Endothelial cell of umbilical vein (primary cell): ENCODE measurements around the gene CLSTN1. TPM values are rescaled to one million over a fixed set of nuclear protein-coding genes. Genes with fewer than 3 reads are reported as not detected.

Source experiments
- BruUV-seq: library from RNA; stranded (reverse); fragments of 400-500 nt; replicated peaks from 2 replicates; lab custom pipeline; 2021; lab: Mats Ljungman, UMichigan
- CTCF ChIA-PET: fragments of 300-600, 350-600 bp; sonication (Branson Sonifier 250); formaldehyde crosslinking; loops from one replicate; lab custom pipeline; 2021; ENCODE audit warnings: antibody characterized with exemption, inconsistent platforms; lab: Charles Lee
- POLR2A ChIA-PET: fragments of 300-600, 350-600 bp; sonication (Branson Sonifier 250); formaldehyde crosslinking; loops from one replicate; lab custom pipeline; 2021; ENCODE audit warnings: antibody characterized with exemption, inconsistent platforms; lab: Charles Lee
- DNase-seq: peaks from one replicate; pipeline ENCODE4 v3.0.0-alpha.2; 2011; ENCODE audit warnings: low read depth, low spot score
- FAIRE-seq: peaks from 2 replicates; lab custom pipeline; 2011; peaks lifted over from hg19 to GRCh38; lab: Jason Lieb, UNC
- H2AFZ ChIP-seq: 2 replicates; pipeline ENCODE4 v1.6.0; 2012; ENCODE audit warnings: low read depth, low read length, control low read depth, inconsistent platforms
- H3K27ac ChIP-seq: 2 replicates; pipeline ENCODE4 v1.5.1; 2011; ENCODE audit warnings: low read depth, mild to moderate bottlenecking, control low read depth, low read length, moderate library complexity; ENCODE audit not compliant: insufficient read depth
- H3K27me3 ChIP-seq, 2 experiments: 2 replicates each; pipeline versions ENCODE4 v1.6.0 to v1.6.1; 2011; ENCODE audit warnings: low read length in 2 of 2, mixed read lengths in 1 of 2; ENCODE audit not compliant: control insufficient read depth in 2 of 2, insufficient read depth in 2 of 2
- H3K36me3 ChIP-seq, 2 experiments: 2 replicates in 1 of 2; 3 replicates in 1 of 2; pipeline ENCODE4 v1.5.1; 2011; ENCODE audit warnings: low read length in 2 of 2, mild to moderate bottlenecking in 1 of 2, moderate library complexity in 1 of 2; ENCODE audit not compliant: control insufficient read depth in 2 of 2, insufficient read depth in 2 of 2; ENCODE audit errors: extremely low read depth in 1 of 2
- H3K4me1 ChIP-seq: 3 replicates; pipeline ENCODE4 v1.5.1; 2011; ENCODE audit warnings: mild to moderate bottlenecking, low read length; ENCODE audit not compliant: control insufficient read depth, insufficient read depth; ENCODE audit errors: extremely low read depth
- H3K4me2 ChIP-seq: 2 replicates; pipeline ENCODE4 v1.6.1; 2011; ENCODE audit warnings: low read length, control low read depth, mixed read lengths; ENCODE audit not compliant: insufficient read depth
- H3K4me3 ChIP-seq, 3 experiments: fragments of 200-600 bp in 1 of 3; sonication (generic), shearing (Covaris generic) in 1 of 3; replicated peaks in 1 of 3; 2 replicates each; pipeline ENCODE4 v1.5.1; 2011 to 2016; ENCODE audit warnings: control low read depth in 3 of 3, low read length in 3 of 3, mild to moderate bottlenecking in 2 of 3, inconsistent platforms in 1 of 3, low read depth in 1 of 3, moderate library complexity in 1 of 3; ENCODE audit not compliant: insufficient read depth in 1 of 3
- H3K79me2 ChIP-seq: 2 replicates; pipeline ENCODE4 v1.6.0; 2012; ENCODE audit warnings: low read length, inconsistent platforms; ENCODE audit not compliant: control insufficient read depth, insufficient read depth
- H3K9ac ChIP-seq: replicated peaks from 2 replicates; pipeline ENCODE3; 2011; ENCODE audit warnings: low read length, control low read depth; ENCODE audit not compliant: insufficient read depth; ENCODE audit errors: extremely low read depth
- H3K9me1 ChIP-seq: replicated peaks from 3 replicates; pipeline ENCODE4 v1.6.0; 2011; ENCODE audit warnings: mild to moderate bottlenecking, low read length; ENCODE audit not compliant: control insufficient read depth, insufficient read depth; ENCODE audit errors: extremely low read depth
- H3K9me3 ChIP-seq: replicated peaks from 2 replicates; pipeline ENCODE4 v1.5.1; 2012; ENCODE audit warnings: low read length, inconsistent platforms; ENCODE audit not compliant: control insufficient read depth, insufficient read depth
- H4K20me1 ChIP-seq: replicated peaks from 2 replicates; pipeline ENCODE3; 2011; ENCODE audit warnings: mild to moderate bottlenecking, low read length; ENCODE audit not compliant: control insufficient read depth, insufficient read depth; ENCODE audit errors: extremely low read depth
- CTCF ChIP-seq, 2 donors: IDR thresholded peaks; 1 replicate in 1 of 2; 2 replicates in 1 of 2; pipeline ENCODE4 v1.5.1; 2011; ENCODE audit warnings: low read length in 2 of 2, mild to moderate bottlenecking in 2 of 2, moderate library complexity in 2 of 2, control low read depth in 1 of 2, inconsistent platforms in 1 of 2, low read depth in 1 of 2; ENCODE audit not compliant: insufficient read depth in 1 of 2; ENCODE audit errors: extremely low read depth in 1 of 2
- FOS ChIP-seq: IDR thresholded peaks from 2 replicates; pipeline ENCODE4 v1.6.1; 2011; ENCODE audit warnings: mild to moderate bottlenecking, low read length, moderate library complexity, borderline replicate concordance; ENCODE audit not compliant: insufficient read depth
- JUN ChIP-seq: IDR thresholded peaks from 2 replicates; pipeline ENCODE4 v1.6.1; 2011; ENCODE audit warnings: borderline replicate concordance, low read depth; ENCODE audit not compliant: insufficient read length, insufficient read depth
- MAX ChIP-seq: IDR thresholded peaks from 2 replicates; pipeline ENCODE4 v1.6.1; 2011; ENCODE audit not compliant: insufficient read depth, insufficient read length
- MYC ChIP-seq: IDR thresholded peaks from one replicate; pipeline ENCODE4 v1.6.1; 2011; ENCODE audit warnings: mild to moderate bottlenecking, low read depth, low read length
- POLR2A ChIP-seq: IDR thresholded peaks from 2 replicates; pipeline ENCODE4 v1.6.1; 2012; ENCODE audit warnings: low read depth, mild to moderate bottlenecking, control low read depth, low read length
- POLR2AphosphoS5 ChIP-seq: IDR thresholded peaks from 2 replicates; pipeline ENCODE4 v1.6.1; 2012; ENCODE audit warnings: low read depth, mild to moderate bottlenecking, control low read depth, low read length, moderate library complexity; ENCODE audit not compliant: insufficient read depth
- dilution Hi-C: fragments of 300-500 bp; cut with MboI; formaldehyde crosslinking; loops from one replicate; pipeline ENCODE4 v1.15.0; 2019; ENCODE audit warnings: low sequenced_read_pairs; ENCODE audit not compliant: extremely low pct_ligation_motif_present
- intact Hi-C: fragments of 100-400 bp; cut with micrococcal nuclease; formaldehyde crosslinking; loops from one replicate; pipeline ENCODE4 v1.10.0; 2022
- polyA plus RNA-seq, 4 experiments: library from polyadenylated mRNA; depleted of rRNA in 3 of 4; stranded (reverse) in 3 of 4; unstranded in 1 of 4; fragments of >200 nt; gene quantifications; 2 replicates each; pipeline versions ENCODE4 v1.2.1 to v1.2.3, GENCODE V29; 2011 to 2012; ENCODE audit warnings: missing spikeins in 1 of 4
- total RNA-seq: library from RNA; stranded (reverse); gene quantifications from 2 replicates; pipeline ENCODE4 v1.2.3, GENCODE V29; 2021

The CLSTN1 gene
- total and polyA plus RNA-seq, 2 donors (not counting 3 experiments of a cell fraction or from before 2014, with no cell fraction given), result 49.1 to 130 TPM

- dilution Hi-C loops (no loop called here), intact Hi-C loops (no loop called here)
- Histone ChIP-seq H2AFZ (no peak overlapping the region), H3K4me1 (no peaks in the 10 kb centered on the region), H3K4me2 (no peak overlapping the region), H3K9me3 (no peaks in the 10 kb centered on the region), H3K4me3 (no peak overlapping the region), H3K27me3 (no peaks in the 10 kb centered on the region), H3K79me2 (no peaks in the 10 kb centered on the region), H3K27ac (no peak overlapping the region), H3K9me1 (no peaks in the 10 kb centered on the region), H4K20me1 (no peaks in the 10 kb centered on the region), H3K9ac (no peak overlapping the region), H3K36me3 (no peaks in the 10 kb centered on the region)
- BruUV-seq, result no TSS peak
- POLR2A ChIA-PET, result no interaction called here
- CTCF ChIA-PET, result interaction anchor here (0.8 to 1.5 kb wide), 8 partner anchors 10 to 87 kb away, joined by 3 to 7 read pairs (median 6); partner anchors contain the start of gene PIK3CD
- no peak for TF ChIP-seq JUN
- no peak for TF ChIP-seq MAX
- no peak for TF ChIP-seq FOS
- no peak for TF ChIP-seq POLR2AphosphoS5
- no peak for TF ChIP-seq MYC
- no peak for TF ChIP-seq CTCF (IDR thresholded peaks at IDR 0.05; ENCODE audit: extremely low read depth in 1 of 2, insufficient read depth in 1 of 2, low read depth in 1 of 2, low read length in 2 of 2)
- no peak for TF ChIP-seq POLR2A
- FAIRE-seq (no peak), DNase-seq (no peak)
These were observed 120.6 kb downstream of the CLSTN1 start for GRCh38 chr1:9703165-9703509.
